ENCODE data around the gene ZNF414.
"Not testable (repeated sequence)": the region's sequence is repeated elsewhere in the genome, so short reads cannot be mapped to it uniquely, and the experiment has no call there.

ZNF414 gene, protein sequence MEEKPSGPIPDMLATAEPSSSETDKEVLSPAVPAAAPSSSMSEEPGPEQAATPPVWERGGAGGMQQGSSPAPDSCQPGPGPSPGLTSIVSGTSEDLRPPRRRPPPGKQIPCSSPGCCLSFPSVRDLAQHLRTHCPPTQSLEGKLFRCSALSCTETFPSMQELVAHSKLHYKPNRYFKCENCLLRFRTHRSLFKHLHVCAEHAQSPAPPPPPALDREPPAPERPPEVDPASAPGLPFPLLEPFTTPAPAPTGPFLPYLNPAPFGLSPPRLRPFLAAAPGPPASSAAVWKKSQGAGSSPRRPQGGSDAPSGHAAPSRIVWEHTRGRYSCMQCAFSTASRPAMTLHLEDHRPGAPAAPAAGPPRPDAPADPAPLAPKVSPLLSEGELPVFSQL

DNA sequence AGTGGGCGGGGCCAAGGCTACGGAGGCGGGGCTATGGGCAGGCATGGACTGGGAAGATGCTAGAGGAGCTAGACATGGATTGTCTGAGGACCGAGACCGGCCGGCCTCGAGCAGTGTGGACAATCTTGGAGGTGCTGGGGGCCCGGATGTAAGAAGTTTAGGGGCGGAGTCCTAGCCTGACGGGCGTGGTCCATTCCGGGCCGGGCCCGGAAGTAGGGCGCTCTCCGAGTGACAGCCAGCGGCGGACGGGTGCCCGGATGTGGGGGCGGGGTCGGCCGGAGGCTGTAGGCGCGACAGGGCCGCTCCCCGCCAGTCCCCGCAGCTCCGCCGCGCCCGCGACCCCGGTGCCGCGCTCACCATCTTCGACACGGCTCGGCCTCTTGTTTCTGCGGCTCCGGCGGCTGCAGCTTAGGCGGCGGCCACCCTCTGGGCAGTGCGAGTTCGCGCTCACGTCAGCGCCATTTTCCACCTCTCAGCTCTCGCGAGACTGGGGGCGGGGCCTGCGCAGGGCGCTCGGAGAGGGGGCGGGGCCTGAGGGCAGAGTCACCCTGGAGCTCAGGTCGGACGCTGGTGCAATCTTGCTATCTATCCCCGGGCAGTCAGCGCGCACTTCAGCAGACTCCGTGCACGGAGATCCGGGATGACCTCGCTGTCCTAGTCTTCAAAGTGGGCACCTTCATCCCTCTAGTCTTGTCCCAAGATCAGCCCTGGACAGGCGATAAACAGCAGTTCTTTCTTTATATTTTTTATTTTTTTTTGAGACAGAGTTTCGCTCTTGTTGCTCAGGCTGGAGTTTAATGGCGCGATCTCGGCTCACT, at the start of gene ZNF414:
ZNF414 (minus strand) TSS at position 481 of the 818 bp plus-strand sequence; CDS start at position 360, 121 bp downstream.
- DNase-seq = peak; percentile 93 to 96 (median 94)

DNA sequence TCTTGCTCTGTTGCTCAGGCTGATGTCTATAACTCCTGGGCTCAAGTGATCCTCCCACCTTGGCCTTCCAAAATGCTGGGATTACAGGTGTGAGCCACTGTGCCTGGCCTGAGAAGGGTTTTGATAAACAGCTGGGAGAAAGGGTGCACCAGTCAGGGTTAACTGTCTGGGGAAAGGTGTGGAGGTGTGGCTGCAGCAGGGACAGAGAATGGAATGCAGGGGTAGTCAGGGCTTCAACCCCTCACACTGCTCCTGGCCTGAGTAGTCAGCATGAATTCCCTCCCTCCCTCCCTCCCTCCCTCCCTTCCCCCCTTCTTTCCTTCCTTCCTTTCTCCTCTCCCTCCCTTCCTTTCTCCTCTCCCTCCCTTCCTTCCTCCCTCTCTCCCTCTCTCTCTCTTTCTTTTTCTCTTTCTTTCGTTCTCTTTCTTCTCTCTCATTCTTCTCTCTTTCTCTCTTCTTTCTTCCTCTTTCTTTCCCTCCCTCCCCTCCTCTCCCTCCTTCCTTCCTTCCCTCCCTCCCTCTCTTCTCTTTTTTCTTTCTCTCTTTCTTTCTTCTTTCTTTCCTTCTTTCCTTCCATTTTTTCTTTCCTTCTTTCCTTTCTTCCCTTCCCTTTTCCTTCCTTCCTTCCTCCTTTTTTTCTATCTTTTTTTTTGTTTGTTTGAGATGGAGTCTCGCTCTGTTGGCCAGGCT, 47.3 kb upstream of the ZNF414 start:
- no peak for DNase-seq

GRCh38 chr19:8558325-8558724, 44.4 kb upstream of the ZNF414 start:
- no peak for DNase-seq

DNA sequence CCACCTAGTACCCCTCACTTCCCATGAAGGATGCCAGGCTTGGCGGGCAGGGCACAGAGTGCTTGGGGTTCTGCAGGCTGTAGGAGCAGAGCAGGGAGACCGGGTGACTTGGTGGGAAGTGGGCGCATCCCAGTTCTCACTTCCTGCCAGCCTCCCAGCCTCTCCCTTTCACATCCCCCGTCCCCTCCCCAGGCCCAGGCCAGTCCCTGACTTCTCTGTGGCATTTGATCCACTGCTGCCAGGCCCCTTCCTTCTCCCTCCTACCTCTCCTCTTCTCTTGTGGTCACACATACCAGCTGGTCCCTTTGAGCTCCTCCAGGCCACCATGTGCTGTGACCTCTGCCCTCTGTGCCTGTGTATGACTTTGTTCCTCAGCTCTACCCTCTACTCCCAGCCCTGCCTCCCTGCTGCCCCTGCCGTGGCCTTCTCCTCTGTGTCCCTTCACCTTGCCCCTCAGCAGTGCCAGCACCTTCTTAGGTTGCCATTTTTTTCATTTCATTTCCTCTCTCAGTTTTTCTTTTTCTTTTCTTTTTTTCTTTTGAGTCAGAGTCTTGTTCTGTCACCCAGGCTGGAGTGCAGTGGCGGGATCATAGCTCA, 43.8 kb upstream of the ZNF414 start:
- DNase-seq = no peak

DNA sequence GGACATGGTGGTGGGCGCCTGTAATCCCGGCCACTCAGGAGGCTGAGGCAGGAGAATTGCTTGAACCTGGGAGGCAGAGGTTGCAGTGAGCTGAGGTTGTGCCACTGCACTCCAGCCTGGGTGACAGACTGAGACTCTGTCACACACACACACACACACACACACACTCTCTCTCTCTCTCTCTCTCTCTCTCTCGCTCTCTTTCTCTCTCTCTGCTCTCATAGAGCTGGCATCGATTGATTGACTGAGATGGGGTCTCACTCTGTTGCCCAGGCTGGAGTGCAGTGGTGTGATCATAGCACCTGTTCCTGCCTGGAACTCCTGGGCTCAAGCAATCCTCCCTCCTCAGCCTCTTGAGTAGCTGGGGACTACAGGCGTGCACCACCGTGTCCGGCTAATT, 39.8 kb upstream of the ZNF414 start:
- DNase-seq = not testable (repeated sequence)

DNA sequence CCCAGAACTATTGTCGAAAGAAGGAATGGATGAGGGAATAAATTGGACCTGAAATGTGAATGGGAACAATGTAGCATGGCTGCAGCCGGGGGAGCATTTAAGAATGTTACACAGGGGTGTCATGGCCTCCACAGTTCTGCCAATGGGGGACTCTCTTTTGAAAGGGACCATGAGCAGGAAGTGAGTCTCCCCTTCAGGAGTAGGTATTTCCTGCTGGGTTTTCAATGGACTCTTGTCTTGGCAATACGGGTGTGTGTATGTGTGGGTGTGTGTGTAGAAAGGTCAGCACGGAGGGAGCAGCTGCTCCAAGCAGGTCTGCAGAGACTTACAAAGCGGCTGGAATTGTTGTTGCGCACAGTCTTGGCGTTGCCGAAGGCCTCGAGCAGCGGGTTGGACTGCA, 38.8 kb upstream of the ZNF414 start:
- no peak for DNase-seq

GRCh38 chr19:8550070-8550469, 36.1 kb upstream of the ZNF414 start:
- DNase-seq = no peak

DNA sequence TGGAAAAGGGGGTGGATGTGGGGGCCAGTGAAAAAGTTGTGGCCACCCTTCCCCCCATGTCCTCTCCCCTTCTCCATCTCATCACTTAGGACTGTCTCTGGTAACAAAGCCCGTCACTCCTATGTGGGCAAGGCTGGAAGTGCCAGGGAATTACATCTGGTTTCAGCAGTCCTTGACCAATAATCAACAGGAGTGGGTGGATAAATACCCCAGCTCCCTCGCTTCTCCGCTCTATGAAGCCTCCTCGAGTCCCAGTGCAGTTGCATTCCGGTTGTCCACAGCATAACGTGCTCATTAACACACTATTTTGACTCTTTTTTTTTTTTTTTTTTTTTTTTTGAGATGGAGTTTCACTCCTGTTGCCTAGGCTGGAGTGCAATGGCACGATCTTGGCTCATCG, 31.8 kb upstream of the ZNF414 start:
- DNase-seq = no peak

- DNase-seq = no peak
Observed at GRCh38 chr19:8544168-8544567, 30.2 kb upstream of the ZNF414 start.

- no peak for DNase-seq
Observed at GRCh38 chr19:8539621-8540149, 25.7 kb upstream of the ZNF414 start.

DNA sequence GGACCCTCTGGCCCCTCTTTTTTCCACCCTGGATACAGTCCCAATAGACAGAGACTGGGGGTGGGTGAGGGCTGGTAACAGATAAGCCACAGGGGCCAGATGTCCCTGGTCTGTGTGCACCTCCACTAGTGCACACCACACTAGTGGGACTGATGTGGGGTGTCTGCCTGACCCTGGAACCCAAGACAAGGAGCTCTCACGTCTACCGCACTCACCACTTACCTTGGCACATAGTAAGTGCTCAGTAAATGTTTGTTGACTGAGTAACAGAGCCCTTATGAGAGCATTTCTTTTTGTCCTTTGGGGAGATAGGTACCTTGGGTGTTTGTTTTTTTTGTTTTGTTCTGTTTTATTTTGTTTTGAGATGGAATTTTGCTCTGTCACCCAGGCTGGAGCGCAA, 23.1 kb upstream of the ZNF414 start:
- no peak for DNase-seq

DNA sequence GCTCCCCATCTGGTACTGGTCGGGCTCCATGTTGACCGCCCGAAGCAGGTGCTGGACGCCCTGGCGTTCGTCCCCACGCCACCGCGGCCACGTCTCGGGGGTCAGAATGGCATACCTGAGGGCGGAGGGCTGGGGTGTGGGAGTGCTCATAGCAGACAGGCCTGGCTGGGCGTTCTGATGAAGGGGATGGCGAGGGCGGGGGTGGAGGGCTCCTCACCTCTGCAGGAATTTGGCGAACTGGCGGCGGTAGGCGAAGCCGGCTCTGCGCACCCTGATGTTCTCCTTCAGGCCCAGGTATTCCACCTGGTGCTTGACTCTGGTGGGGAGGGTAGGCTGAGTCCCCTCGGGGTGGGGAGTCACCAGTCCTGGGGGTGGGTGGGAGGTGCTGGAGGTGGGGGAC, 22.3 kb upstream of the ZNF414 start:
- DNase-seq = no peak

DNA sequence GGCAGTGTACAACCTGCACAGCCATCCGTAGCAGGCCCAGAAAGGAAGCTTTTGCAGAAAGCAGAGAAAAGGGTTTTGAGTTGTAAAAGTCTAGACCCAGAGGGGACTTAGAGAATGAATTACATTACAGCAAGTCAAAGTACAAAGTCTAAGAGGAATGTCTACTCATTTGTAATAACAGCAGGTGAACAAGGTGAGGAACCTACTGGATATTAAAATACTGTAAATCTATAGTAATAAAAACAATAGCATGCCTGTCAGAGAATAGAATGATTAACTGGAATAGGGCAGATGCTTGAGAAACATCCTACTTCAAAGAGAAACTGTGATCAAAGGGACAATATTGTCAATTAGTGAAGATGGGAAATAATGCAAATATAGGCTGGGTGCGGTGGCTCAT, 18.3 kb upstream of the ZNF414 start:
- DNase-seq = no peak

- DNase-seq = no peak
Observed at GRCh38 chr19:8531470-8531869, 17.5 kb upstream of the ZNF414 start.

- no peak for DNase-seq
Observed at GRCh38 chr19:8530061-8530679, 16.2 kb upstream of the ZNF414 start.

GRCh38 chr19:8529369-8530006, 15.5 kb upstream of the ZNF414 start:
- no peak for DNase-seq

GRCh38 chr19:8528500-8528899, 14.5 kb upstream of the ZNF414 start:
- DNase-seq = no peak

- DNase-seq = no peak
Observed at GRCh38 chr19:8526345-8527091, 12.6 kb upstream of the ZNF414 start.

- DNase-seq = no peak
Observed at GRCh38 chr19:8525401-8525684, 11.4 kb upstream of the ZNF414 start.

DNA sequence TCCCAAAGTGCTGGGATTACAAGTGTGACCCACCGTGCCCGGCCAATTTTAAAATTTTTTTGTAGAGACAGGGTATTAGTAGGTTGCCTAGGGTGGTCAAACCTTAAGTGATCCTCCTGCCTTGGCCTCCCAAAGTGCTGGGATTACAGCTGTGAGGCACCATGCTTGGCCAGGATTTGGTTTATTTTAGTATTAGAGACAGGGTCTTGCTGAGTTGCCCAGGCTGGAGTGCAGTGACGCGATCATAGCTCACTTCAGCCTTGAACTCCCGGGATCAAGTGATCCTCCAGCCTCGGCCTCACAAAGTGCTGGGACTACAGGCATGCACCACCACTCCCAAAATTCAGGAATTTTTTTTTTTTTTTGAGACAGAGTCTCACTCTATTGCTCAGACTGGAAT, 5.4 kb upstream of the ZNF414 start:
- DNase-seq = no peak

GRCh38 chr19:8518536-8518935, 4.6 kb upstream of the ZNF414 start:
- no peak for DNase-seq

All from activated CD4-positive, CD25-positive, alpha-beta regulatory T cell (primary cell).